GM19351 (cell line): ENCODE data around the gene CTR9.
"Not testable (repeated sequence)": the region's sequence is repeated elsewhere in the genome, so short reads cannot be mapped to it uniquely, and the experiment has no call there.

Experiments
- ATAC-seq: cut with Tn5 transposase; IDR thresholded peaks from one replicate; pipeline ENCODE4 v1.9.1; 2021; ENCODE audit warnings: mild to moderate bottlenecking, moderate library complexity; ENCODE audit not compliant: unreplicated experiment

CTR9 gene

GRCh38 chr11:10813945-10814344, 62.9 kb downstream of the CTR9 start:
- no peak for ATAC-seq

GRCh38 chr11:10818594-10818993, 67.5 kb downstream of the CTR9 start:
- no peak for ATAC-seq

GRCh38 chr11:10822491-10822890, 71.4 kb downstream of the CTR9 start:
- not testable (repeated sequence) for ATAC-seq

GRCh38 chr11:10823152-10823579, 72.1 kb downstream of the CTR9 start:
- ATAC-seq, result no peak

GRCh38 chr11:10824888-10825287, 73.8 kb downstream of the CTR9 start:
- ATAC-seq, result peak; percentile 67

GRCh38 chr11:10828402-10828801, 77.4 kb downstream of the CTR9 start:
- no peak for ATAC-seq

- no peak for ATAC-seq
Measured at GRCh38 chr11:10829139-10829538, 78.1 kb downstream of the CTR9 start.
